ENCODE data around the gene OAF. TPM values are rescaled to one million over a fixed set of nuclear protein-coding genes. Genes with fewer than 3 reads are reported as not detected.

The OAF gene
- total and polyA plus RNA-seq, 2 experiments from 2014 or later: 1.1 to 3.0 TPM

- peaks cover 33% of the 10 kb centered on the region for H3K27me3 Mint-ChIP-seq (ENCODE audit: insufficient read depth, low read depth, poor library complexity)
- DNase-seq (ENCODE audit: low spot score) (no peak), ATAC-seq (no peak)
- Histone ChIP-seq H2AFZ (no peak overlapping the region), H3K4me3 (no peak overlapping the region), H3K9me2 (ENCODE audit: insufficient read depth) (no peaks in the 10 kb centered on the region), H3K27ac (ENCODE audit: low read depth) (no peak overlapping the region), H3K79me2 (replicated peaks; ENCODE audit: insufficient read depth) (no peaks in the 10 kb centered on the region), H3K4me1 (ENCODE audit: insufficient read depth) (peaks cover under 1% of the 10 kb centered on the region; the same call in 1 of the 2 replicates), H3K36me3 (ENCODE audit: insufficient read depth) (no peaks in the 10 kb centered on the region), H3K4me2 (no peak overlapping the region), H3F3A (replicated peaks; ENCODE audit: low read depth) (no peaks in the 10 kb centered on the region), H3K27me3 (ENCODE audit: insufficient read depth) (peaks cover 49% of the 10 kb centered on the region), H4K20me1 (replicated peaks; ENCODE audit: insufficient read depth) (no peaks in the 10 kb centered on the region)
- no peak overlapping the region for H3K27ac Mint-ChIP-seq
- H3K4me3 Mint-ChIP-seq: no peak overlapping the region
- H3K36me3 Mint-ChIP-seq (ENCODE audit: low read depth): no peaks in the 10 kb centered on the region
- H3K9me3 Mint-ChIP-seq: no peaks in the 10 kb centered on the region
- TF ChIP-seq EZH2 (IDR thresholded peaks at IDR 0.05; ENCODE audit: low read depth, unreplicated experiment) (no peak), EZH2phosphoT487 (IDR thresholded peaks at IDR 0.05; ENCODE audit: unreplicated experiment) (no peak), CREB1 (CRISPR knock-in tag; IDR thresholded peaks at IDR 0.05; ENCODE audit: low read depth) (no peak), ZNF462 (CRISPR knock-in tag; IDR thresholded peaks at IDR 0.05) (no peak), POLR2AphosphoS5 (IDR thresholded peaks at IDR 0.05; ENCODE audit: low read depth) (no peak), ZNF114 (CRISPR knock-in tag; IDR thresholded peaks at IDR 0.05) (no peak), JUNB (IDR thresholded peaks at IDR 0.05; ENCODE audit: unreplicated experiment) (no peak), CTCF (conservative IDR thresholded peaks at IDR 0.05; ENCODE audit: low read depth in 2 of 2) (no peak), NANOG (IDR thresholded peaks at IDR 0.05; ENCODE audit: borderline replicate concordance) (no peak), ETS1 (IDR thresholded peaks at IDR 0.05) (no peak), STAT1 (IDR thresholded peaks at IDR 0.05; ENCODE audit: unreplicated experiment) (no peak), REST (IDR thresholded peaks at IDR 0.05; ENCODE audit: unreplicated experiment) (no peak), ZNF331 (CRISPR knock-in tag; IDR thresholded peaks at IDR 0.05; ENCODE audit: low read depth) (no peak)
- H3K4me1 Mint-ChIP-seq: no peaks in the 10 kb centered on the region; the same call in 2 of the 3 replicates
Observed at GRCh38 chr11:120174866-120175265, 36.0 kb upstream of the OAF start.

All from GM23338 (cell line).